ENCODE data around the gene MEMO1. TPM values are rescaled to one million over a fixed set of nuclear protein-coding genes. Genes with fewer than 3 reads are reported as not detected.

The MEMO1 gene
- total and polyA plus RNA-seq, 9 of the 15 experiments (the other 6 are each of a cell fraction or from before 2014, with no cell fraction given): 22.1 to 87.7 (median 61.2) TPM

GRCh38 chr2:32039447-32040219, 28.8 kb upstream of the MEMO1 start, which contains the start of gene DPY30 (continued):
- peak; percentile 97 for TF ChIP-seq POLR2G (IDR thresholded peaks at IDR 0.05; ENCODE audit: low read depth, low read length)
- TF ChIP-seq POLR2A (conservative IDR thresholded peaks at IDR 0.05): peak; percentile 98
- TF ChIP-seq, protein P1, sequence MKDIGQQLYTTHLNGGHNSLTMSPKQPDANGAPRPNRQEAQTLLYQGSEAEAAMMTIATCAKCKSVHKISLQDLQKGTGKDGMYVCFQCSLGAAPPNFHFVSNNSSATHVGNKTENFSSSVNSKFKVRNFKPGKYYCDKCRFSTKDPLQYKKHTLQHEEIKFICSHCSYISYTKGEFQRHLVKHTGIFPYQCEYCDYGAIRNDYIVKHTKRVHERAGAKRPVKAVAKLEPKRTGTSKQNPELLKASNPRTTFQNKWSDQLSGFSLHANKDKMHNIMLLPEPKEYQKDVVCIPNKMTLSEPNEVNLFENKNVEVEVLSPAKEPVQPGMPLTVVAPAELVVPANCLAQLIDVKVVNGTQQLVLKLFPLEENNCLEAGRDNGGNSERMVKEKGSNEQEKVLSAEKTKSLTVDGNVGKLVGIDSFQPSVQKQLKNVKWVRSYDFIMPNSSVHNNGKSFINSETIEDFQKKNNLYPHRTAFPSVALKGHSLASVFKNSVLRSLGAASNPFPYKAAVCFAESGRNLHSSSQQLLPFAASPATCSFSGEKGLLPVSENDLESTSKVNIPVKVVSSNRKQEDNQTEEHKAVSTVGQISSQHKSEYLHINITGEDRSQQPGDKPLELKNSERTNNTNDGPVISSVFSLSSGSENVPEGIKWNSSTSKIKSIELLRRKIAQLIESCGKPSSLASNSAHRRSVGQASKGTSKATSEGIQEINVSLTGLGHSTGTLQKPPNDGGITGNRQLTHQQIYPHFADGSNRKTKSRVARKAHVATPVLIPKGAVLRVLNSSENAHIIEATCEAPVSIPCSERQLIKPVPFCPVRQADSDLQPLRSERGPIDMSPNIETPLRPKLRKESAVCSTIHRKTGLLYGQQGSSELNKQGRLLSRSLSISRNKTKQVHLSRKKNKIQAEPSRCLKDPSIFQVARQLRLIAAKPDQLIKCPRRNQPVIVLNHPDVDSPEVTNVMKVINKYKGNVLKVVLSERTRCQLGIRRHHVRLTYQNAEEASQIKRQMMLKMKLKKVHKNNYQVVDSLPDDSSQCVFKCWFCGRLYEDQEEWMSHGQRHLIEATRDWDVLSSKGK (CRISPR knock-in tag; IDR thresholded peaks at IDR 0.05): no peak
- peak; percentile 92 for TF ChIP-seq POLR2H (tag; IDR thresholded peaks at IDR 0.05; ENCODE audit: low read depth)
- TF ChIP-seq, protein P2, sequence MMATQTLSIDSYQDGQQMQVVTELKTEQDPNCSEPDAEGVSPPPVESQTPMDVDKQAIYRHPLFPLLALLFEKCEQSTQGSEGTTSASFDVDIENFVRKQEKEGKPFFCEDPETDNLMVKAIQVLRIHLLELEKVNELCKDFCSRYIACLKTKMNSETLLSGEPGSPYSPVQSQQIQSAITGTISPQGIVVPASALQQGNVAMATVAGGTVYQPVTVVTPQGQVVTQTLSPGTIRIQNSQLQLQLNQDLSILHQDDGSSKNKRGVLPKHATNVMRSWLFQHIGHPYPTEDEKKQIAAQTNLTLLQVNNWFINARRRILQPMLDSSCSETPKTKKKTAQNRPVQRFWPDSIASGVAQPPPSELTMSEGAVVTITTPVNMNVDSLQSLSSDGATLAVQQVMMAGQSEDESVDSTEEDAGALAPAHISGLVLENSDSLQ (IDR thresholded peaks at IDR 0.05): peak; percentile 84
- TF ChIP-seq ZNF785 (CRISPR knock-in tag; IDR thresholded peaks at IDR 0.05): no peak
- 0 out of 4 replicates have a peak, but pooled peaks of 1 of the 2 experiments have one; percentile 42 for TF ChIP-seq FOXK2 (conservative IDR thresholded peaks at IDR 0.05 in 1 of 2, IDR thresholded peaks at IDR 0.05 in 1 of 2; ENCODE audit: low read depth in 2 of 2)
- TF ChIP-seq TCF7 (IDR thresholded peaks at IDR 0.05; ENCODE audit: borderline replicate concordance): no peak
- TF ChIP-seq DDX20 (tag; IDR thresholded peaks at IDR 0.05; ENCODE audit: low read depth): no peak
- TF ChIP-seq MEF2A (IDR thresholded peaks at IDR 0.05; ENCODE audit: control insufficient read depth, low read depth, low read length): no peak
- TF ChIP-seq HDAC6 (IDR thresholded peaks at IDR 0.05; ENCODE audit: low read depth, low read length): no peak
- no peak for TF ChIP-seq E2F3 (CRISPR knock-in tag; IDR thresholded peaks at IDR 0.05)
- no peak for TF ChIP-seq SAFB2 (IDR thresholded peaks at IDR 0.05; ENCODE audit: borderline replicate concordance, low read depth, low read length, severe bottlenecking)
- no peak for TF ChIP-seq GATA2 (CRISPR knock-in tag; IDR thresholded peaks at IDR 0.05)
- no peak for TF ChIP-seq ARHGAP35 (IDR thresholded peaks at IDR 0.05; ENCODE audit: partially characterized antibody)
- TF ChIP-seq, protein P3, sequence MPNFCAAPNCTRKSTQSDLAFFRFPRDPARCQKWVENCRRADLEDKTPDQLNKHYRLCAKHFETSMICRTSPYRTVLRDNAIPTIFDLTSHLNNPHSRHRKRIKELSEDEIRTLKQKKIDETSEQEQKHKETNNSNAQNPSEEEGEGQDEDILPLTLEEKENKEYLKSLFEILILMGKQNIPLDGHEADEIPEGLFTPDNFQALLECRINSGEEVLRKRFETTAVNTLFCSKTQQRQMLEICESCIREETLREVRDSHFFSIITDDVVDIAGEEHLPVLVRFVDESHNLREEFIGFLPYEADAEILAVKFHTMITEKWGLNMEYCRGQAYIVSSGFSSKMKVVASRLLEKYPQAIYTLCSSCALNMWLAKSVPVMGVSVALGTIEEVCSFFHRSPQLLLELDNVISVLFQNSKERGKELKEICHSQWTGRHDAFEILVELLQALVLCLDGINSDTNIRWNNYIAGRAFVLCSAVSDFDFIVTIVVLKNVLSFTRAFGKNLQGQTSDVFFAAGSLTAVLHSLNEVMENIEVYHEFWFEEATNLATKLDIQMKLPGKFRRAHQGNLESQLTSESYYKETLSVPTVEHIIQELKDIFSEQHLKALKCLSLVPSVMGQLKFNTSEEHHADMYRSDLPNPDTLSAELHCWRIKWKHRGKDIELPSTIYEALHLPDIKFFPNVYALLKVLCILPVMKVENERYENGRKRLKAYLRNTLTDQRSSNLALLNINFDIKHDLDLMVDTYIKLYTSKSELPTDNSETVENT (CRISPR knock-in tag; IDR thresholded peaks at IDR 0.05): peak; percentile 90
- TF ChIP-seq TSC22D4 (tag; IDR thresholded peaks at IDR 0.05): no peak
- no peak for TF ChIP-seq ZNF445 (CRISPR knock-in tag; IDR thresholded peaks at IDR 0.05; ENCODE audit: low read depth)
- no peak for TF ChIP-seq HNRNPL (IDR thresholded peaks at IDR 0.05; ENCODE audit: low read depth, low read length)
- no peak for TF ChIP-seq WHSC1 (IDR thresholded peaks at IDR 0.05; ENCODE audit: low read length)
- peak; percentile 83 for TF ChIP-seq NBN (IDR thresholded peaks at IDR 0.05; ENCODE audit: low read depth)
- no peak for TF ChIP-seq MTA2 (IDR thresholded peaks at IDR 0.05; ENCODE audit: low read depth)
- peak; percentile 83; the same call in 1 of the 2 replicates for TF ChIP-seq MTA3 (IDR thresholded peaks at IDR 0.05; ENCODE audit: borderline replicate concordance)
